ENCODE results near the gene TRAF2.

The TRAF2 gene

GRCh38 chr9:136910901-136911245 is 24.6 kb downstream of the TRAF2 start:
- DNase-seq, result no peak
- no peak overlapping the region for H3K27ac ChIP-seq
- H3K4me3 ChIP-seq (ENCODE audit: low read depth, low read length), result no peak overlapping the region
- H3K9me3 ChIP-seq (ENCODE audit: severe bottlenecking), result no peaks in the 10 kb centered on the region
- TF ChIP-seq CTCF (IDR thresholded peaks at IDR 0.05; ENCODE audit: low read depth, low read length), result peak; percentile 14; the same call in 1 of the 2 replicates
- H3K36me3 ChIP-seq, result peaks cover 74% of the 10 kb centered on the region
- no peaks in the 10 kb centered on the region for H3K27me3 ChIP-seq (ENCODE audit: insufficient read depth, low read depth, severe bottlenecking)

- no peak overlapping the region for H3K4me3 ChIP-seq (ENCODE audit: low read depth, low read length)
- TF ChIP-seq CTCF (IDR thresholded peaks at IDR 0.05; ENCODE audit: low read depth, low read length), result no peak
- H3K27me3 ChIP-seq (ENCODE audit: insufficient read depth, low read depth, severe bottlenecking), result no peaks in the 10 kb centered on the region
- no peak for DNase-seq
- H3K36me3 ChIP-seq, result peaks cover 75% of the 10 kb centered on the region
- H3K9me3 ChIP-seq (ENCODE audit: severe bottlenecking), result no peaks in the 10 kb centered on the region
- no peak overlapping the region for H3K27ac ChIP-seq
Observed at GRCh38 chr9:136913701-136914438, 27.6 kb downstream of the TRAF2 start.

GRCh38 chr9:136915632-136916329 is 29.5 kb downstream of the TRAF2 start:
- Histone ChIP-seq H3K36me3 (peaks cover 73% of the 10 kb centered on the region), H3K27me3 (ENCODE audit: insufficient read depth, low read depth, severe bottlenecking) (no peaks in the 10 kb centered on the region), H3K9me3 (ENCODE audit: severe bottlenecking) (no peaks in the 10 kb centered on the region), H3K27ac (no peak overlapping the region), H3K4me3 (ENCODE audit: low read depth, low read length) (no peak overlapping the region)
- TF ChIP-seq CTCF (IDR thresholded peaks at IDR 0.05; ENCODE audit: low read depth, low read length), result no peak
- no peak for DNase-seq

- TF ChIP-seq CTCF (IDR thresholded peaks at IDR 0.05; ENCODE audit: low read depth, low read length), result no peak
- DNase-seq, result no peak
- H3K27me3 ChIP-seq (ENCODE audit: insufficient read depth, low read depth, severe bottlenecking), result no peaks in the 10 kb centered on the region
- peaks cover 76% of the 10 kb centered on the region for H3K36me3 ChIP-seq
- H3K9me3 ChIP-seq (ENCODE audit: severe bottlenecking), result no peaks in the 10 kb centered on the region
- no peak overlapping the region for H3K4me3 ChIP-seq (ENCODE audit: low read depth, low read length)
- H3K27ac ChIP-seq, result no peak overlapping the region
Observed at GRCh38 chr9:136916330-136917184, 30.2 kb downstream of the TRAF2 start.

GRCh38 chr9:136917902-136918301 is 31.6 kb downstream of the TRAF2 start:
- DNase-seq, result no peak
- Histone ChIP-seq H3K9me3 (ENCODE audit: severe bottlenecking) (no peaks in the 10 kb centered on the region), H3K27ac (no peak overlapping the region), H3K27me3 (ENCODE audit: insufficient read depth, low read depth, severe bottlenecking) (no peaks in the 10 kb centered on the region), H3K36me3 (peaks cover 76% of the 10 kb centered on the region), H3K4me3 (ENCODE audit: low read depth, low read length) (no peak overlapping the region)
- no peak for TF ChIP-seq CTCF (IDR thresholded peaks at IDR 0.05; ENCODE audit: low read depth, low read length)

Data from WERI-Rb-1 (cell line).